ENCODE results near the gene FDXR. TPM values are rescaled to one million over a fixed set of nuclear protein-coding genes. Genes with fewer than 3 reads are reported as not detected.

The FDXR gene
- total and polyA plus RNA-seq, 5 donors from 2014 or later: 5.4 to 15.7 (median 7.8) TPM

- ATAC-seq (ENCODE audit: low read depth in 2 of 2): peak in 1 of 2 donors; percentile 30
- Mint-ChIP-seq H3K36me3 (no peaks in the 10 kb centered on the region), H3K27me3 (peaks cover 47% of the 10 kb centered on the region), H3K4me3 (peak within 1 kb of the TSS in 3 of 4 donors; percentile 19 to 67 (median 22)), H3K9me3 (no peaks in the 10 kb centered on the region), H3K27ac (no peak within 1 kb of the TSS), H3K4me1 (peaks cover 0 to 2% (median 1%) of the 10 kb centered on the region in 4 donors)
- Histone ChIP-seq H3K4me1 (ENCODE audit: control insufficient read depth, insufficient read depth, low read length, poor library complexity, severe bottlenecking) (peaks cover 9% of the 10 kb centered on the region), H3K27ac (ENCODE audit: insufficient read depth, low read length, poor library complexity, severe bottlenecking) (no peak within 1 kb of the TSS), H3K36me3 (ENCODE audit: control insufficient read depth, insufficient read depth, low read length) (no peaks in the 10 kb centered on the region), H3K27me3 (ENCODE audit: control insufficient read depth, insufficient read depth, low read length) (peaks cover 9% of the 10 kb centered on the region), H3K4me3 (ENCODE audit: low read depth, low read length) (no peak within 1 kb of the TSS), H3K9me3 (ENCODE audit: control insufficient read depth in 2 of 2, low read length in 2 of 2) (no peaks in the 10 kb centered on the region)
- no peak for DNase-seq
Observed at GRCh38 chr17:74892974-74893911, 20.4 kb upstream of the FDXR start, which contains the start of gene FADS6. TSS of gene FADS6 (minus strand) at chr17:74893633. CDS start at chr17:74893595, 38 bp downstream.

GRCh38 chr17:74892013-74892841 is 19.4 kb upstream of the FDXR start:
- no peak overlapping the region for H3K27ac Mint-ChIP-seq
- H3K4me3 Mint-ChIP-seq: peak overlapping the region in 1 of 4 donors; percentile 70
- H3K27me3 Mint-ChIP-seq: peaks cover 48% of the 10 kb centered on the region

DNA sequence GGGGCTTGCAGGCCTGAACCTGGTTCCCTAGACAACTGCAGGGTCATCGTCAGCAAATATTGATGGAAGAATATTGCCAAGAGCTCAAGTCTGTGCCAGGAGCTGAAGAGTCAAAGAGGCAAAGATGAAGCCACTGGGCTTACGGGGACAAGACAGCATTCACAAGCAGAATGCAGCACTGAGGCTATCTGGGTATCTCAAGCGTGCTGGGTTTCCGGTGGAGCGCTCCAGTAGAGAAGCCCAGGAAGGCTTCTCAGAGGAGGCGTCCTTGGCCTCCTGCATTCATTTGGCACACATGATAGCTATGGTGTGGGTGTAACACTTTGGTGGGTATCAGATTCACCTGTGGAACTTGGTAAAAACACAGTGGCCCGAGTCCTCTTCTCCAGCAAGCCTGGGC is 17.8 kb upstream of the FDXR start:
- Histone ChIP-seq H3K27ac (ENCODE audit: insufficient read depth, low read length, poor library complexity, severe bottlenecking) (no peak overlapping the region), H3K4me3 (ENCODE audit: low read depth, low read length) (no peak overlapping the region), H3K4me1 (ENCODE audit: control insufficient read depth, insufficient read depth, low read length, poor library complexity, severe bottlenecking) (peaks cover 9% of the 10 kb centered on the region), H3K27me3 (ENCODE audit: control insufficient read depth, insufficient read depth, low read length) (peaks cover 3% of the 10 kb centered on the region), H3K36me3 (ENCODE audit: control insufficient read depth, insufficient read depth, low read length) (no peaks in the 10 kb centered on the region), H3K9me3 (ENCODE audit: control insufficient read depth in 2 of 2, low read length in 2 of 2) (no peaks in the 10 kb centered on the region)
- no peaks in the 10 kb centered on the region for H3K36me3 Mint-ChIP-seq
- DNase-seq (no peak), ATAC-seq (ENCODE audit: low read depth in 2 of 2) (no peak)
- peaks cover 0 to 4% (median 0%) of the 10 kb centered on the region in 7 donors for H3K9me3 Mint-ChIP-seq
- peaks cover 0 to 2% (median 1%) of the 10 kb centered on the region in 4 donors for H3K4me1 Mint-ChIP-seq
- H3K4me3 Mint-ChIP-seq: no peak overlapping the region
- peaks cover 47% of the 10 kb centered on the region for H3K27me3 Mint-ChIP-seq
- no peak overlapping the region for H3K27ac Mint-ChIP-seq

More at GRCh38 chr17:74892013-74892841, 19.4 kb upstream of the FDXR start:
- Mint-ChIP-seq H3K36me3 (no peaks in the 10 kb centered on the region), H3K4me1 (peaks cover 0 to 2% (median 1%) of the 10 kb centered on the region in 4 donors), H3K9me3 (peaks cover 0 to 1% (median 0%) of the 10 kb centered on the region in 7 donors)
- Histone ChIP-seq H3K4me3 (ENCODE audit: low read depth, low read length) (no peak overlapping the region), H3K27ac (ENCODE audit: insufficient read depth, low read length, poor library complexity, severe bottlenecking) (no peak overlapping the region), H3K9me3 (ENCODE audit: control insufficient read depth in 2 of 2, low read length in 2 of 2) (no peaks in the 10 kb centered on the region), H3K27me3 (ENCODE audit: control insufficient read depth, insufficient read depth, low read length) (peaks cover 9% of the 10 kb centered on the region), H3K4me1 (ENCODE audit: control insufficient read depth, insufficient read depth, low read length, poor library complexity, severe bottlenecking) (peaks cover 9% of the 10 kb centered on the region), H3K36me3 (ENCODE audit: control insufficient read depth, insufficient read depth, low read length) (no peaks in the 10 kb centered on the region)
- DNase-seq: no peak
- no peak for ATAC-seq (ENCODE audit: low read depth in 2 of 2)

- no peaks in the 10 kb centered on the region for H3K4me1 Mint-ChIP-seq
- peaks cover 32% of the 10 kb centered on the region for H3K27me3 Mint-ChIP-seq
- no peak for DNase-seq
- Histone ChIP-seq H3K27me3 (ENCODE audit: control insufficient read depth, insufficient read depth, low read length) (no peaks in the 10 kb centered on the region), H3K27ac (ENCODE audit: insufficient read depth, low read length, poor library complexity, severe bottlenecking) (no peak overlapping the region), H3K4me3 (ENCODE audit: low read depth, low read length) (no peak overlapping the region), H3K4me1 (ENCODE audit: control insufficient read depth, insufficient read depth, low read length, poor library complexity, severe bottlenecking) (peaks cover 7% of the 10 kb centered on the region), H3K36me3 (ENCODE audit: control insufficient read depth, insufficient read depth, low read length) (no peaks in the 10 kb centered on the region), H3K9me3 (ENCODE audit: control insufficient read depth in 2 of 2, low read length in 2 of 2) (no peaks in the 10 kb centered on the region)
- H3K36me3 Mint-ChIP-seq: no peaks in the 10 kb centered on the region
- no peak overlapping the region for H3K4me3 Mint-ChIP-seq
- peaks cover 0 to 4% (median 0%) of the 10 kb centered on the region in 7 donors for H3K9me3 Mint-ChIP-seq
- no peak for ATAC-seq (ENCODE audit: low read depth in 2 of 2)
- no peak overlapping the region for H3K27ac Mint-ChIP-seq
Observed at GRCh38 chr17:74888469-74888868, 15.7 kb upstream of the FDXR start.

DNA sequence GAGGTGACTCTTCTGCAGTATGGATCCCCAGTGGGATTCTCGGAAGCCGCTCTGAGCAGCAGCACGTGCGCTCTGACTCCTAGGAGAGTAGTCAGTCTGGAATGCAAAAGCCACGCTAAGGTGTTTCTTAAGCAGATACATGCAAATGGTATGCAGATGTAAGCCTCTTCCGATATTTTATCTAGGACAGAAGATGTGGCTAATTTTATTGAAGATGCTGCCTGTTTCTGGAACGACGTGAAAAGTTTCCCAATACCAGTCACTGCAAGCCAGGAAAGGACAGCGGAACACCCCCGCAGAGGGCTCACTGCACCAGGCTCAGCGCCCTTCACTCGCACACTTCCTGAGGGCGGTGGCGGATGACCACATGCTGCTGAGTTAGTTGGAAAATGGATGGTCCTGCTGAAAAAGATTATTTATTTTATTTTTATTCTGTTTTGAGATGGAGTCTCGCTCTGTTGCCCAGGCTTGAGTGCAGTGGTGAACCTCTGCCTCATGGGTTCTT is 10.5 kb upstream of the FDXR start:
- no peak for ATAC-seq (ENCODE audit: low read depth in 2 of 2)
- H3K9me3 ChIP-seq (ENCODE audit: control insufficient read depth in 2 of 2, low read length in 2 of 2): no peaks in the 10 kb centered on the region
- H3K4me1 Mint-ChIP-seq: no peaks in the 10 kb centered on the region
- H3K36me3 Mint-ChIP-seq: no peaks in the 10 kb centered on the region
- H3K9me3 Mint-ChIP-seq: peaks cover 0 to 4% (median 0%) of the 10 kb centered on the region in 7 donors
- H3K4me3 ChIP-seq (ENCODE audit: low read depth, low read length): no peak overlapping the region
- peaks cover 21% of the 10 kb centered on the region for H3K27me3 Mint-ChIP-seq
- no peaks in the 10 kb centered on the region for H3K36me3 ChIP-seq (ENCODE audit: control insufficient read depth, insufficient read depth, low read length)
- no peaks in the 10 kb centered on the region for H3K27me3 ChIP-seq (ENCODE audit: control insufficient read depth, insufficient read depth, low read length)
- H3K4me1 ChIP-seq (ENCODE audit: control insufficient read depth, insufficient read depth, low read length, poor library complexity, severe bottlenecking): no peaks in the 10 kb centered on the region
- H3K27ac Mint-ChIP-seq: no peak overlapping the region
- no peak for DNase-seq
- H3K27ac ChIP-seq (ENCODE audit: insufficient read depth, low read length, poor library complexity, severe bottlenecking): no peak overlapping the region
- H3K4me3 Mint-ChIP-seq: no peak overlapping the region

DNA sequence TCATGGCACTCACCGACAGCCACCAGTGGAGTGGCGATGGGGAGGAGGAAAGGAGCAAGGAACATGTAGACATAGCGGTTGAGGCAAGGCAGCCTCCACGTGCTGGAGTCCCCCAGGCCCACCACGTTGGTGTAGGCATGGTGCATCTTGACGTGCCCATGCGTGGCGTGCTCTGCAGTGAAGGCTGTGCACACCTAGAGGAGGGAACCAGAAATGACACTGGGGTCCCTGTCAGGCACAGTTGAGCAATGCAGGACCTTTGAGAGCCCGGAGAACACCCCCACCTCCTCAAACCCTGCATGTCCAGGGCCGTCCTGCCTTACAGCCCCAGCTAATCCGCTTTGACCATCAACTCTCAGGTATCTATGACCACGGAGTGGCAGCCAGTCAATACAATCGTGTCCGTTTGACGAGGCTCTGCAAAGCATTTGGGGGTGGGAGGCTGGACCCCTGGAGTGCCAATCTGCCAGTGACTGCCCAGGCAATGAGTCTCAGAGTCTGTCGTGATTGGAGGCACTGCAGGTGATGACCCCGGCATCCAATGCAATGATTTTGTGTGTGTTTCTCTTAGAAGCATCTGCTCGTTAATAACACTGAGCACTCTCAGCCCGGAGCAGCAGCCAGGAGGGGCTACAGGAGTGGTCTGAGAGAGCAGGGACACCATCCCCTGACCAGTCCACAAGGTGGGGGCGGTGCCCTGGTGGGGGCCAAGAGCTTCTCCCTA is 9.9 kb upstream of the FDXR start:
- Histone ChIP-seq H3K9me3 (ENCODE audit: control insufficient read depth in 2 of 2, low read length in 2 of 2) (no peaks in the 10 kb centered on the region), H3K4me1 (ENCODE audit: control insufficient read depth, insufficient read depth, low read length, poor library complexity, severe bottlenecking) (no peaks in the 10 kb centered on the region), H3K27ac (ENCODE audit: insufficient read depth, low read length, poor library complexity, severe bottlenecking) (no peak overlapping the region), H3K36me3 (ENCODE audit: control insufficient read depth, insufficient read depth, low read length) (no peaks in the 10 kb centered on the region), H3K4me3 (ENCODE audit: low read depth, low read length) (no peak overlapping the region), H3K27me3 (ENCODE audit: control insufficient read depth, insufficient read depth, low read length) (no peaks in the 10 kb centered on the region)
- Mint-ChIP-seq H3K9me3 (peaks cover 0 to 4% (median 0%) of the 10 kb centered on the region in 7 donors), H3K27ac (no peak overlapping the region), H3K27me3 (peaks cover 21% of the 10 kb centered on the region), H3K4me1 (no peaks in the 10 kb centered on the region), H3K4me3 (no peak overlapping the region), H3K36me3 (no peaks in the 10 kb centered on the region)
- no peak for DNase-seq
- no peak for ATAC-seq (ENCODE audit: low read depth in 2 of 2)

DNA sequence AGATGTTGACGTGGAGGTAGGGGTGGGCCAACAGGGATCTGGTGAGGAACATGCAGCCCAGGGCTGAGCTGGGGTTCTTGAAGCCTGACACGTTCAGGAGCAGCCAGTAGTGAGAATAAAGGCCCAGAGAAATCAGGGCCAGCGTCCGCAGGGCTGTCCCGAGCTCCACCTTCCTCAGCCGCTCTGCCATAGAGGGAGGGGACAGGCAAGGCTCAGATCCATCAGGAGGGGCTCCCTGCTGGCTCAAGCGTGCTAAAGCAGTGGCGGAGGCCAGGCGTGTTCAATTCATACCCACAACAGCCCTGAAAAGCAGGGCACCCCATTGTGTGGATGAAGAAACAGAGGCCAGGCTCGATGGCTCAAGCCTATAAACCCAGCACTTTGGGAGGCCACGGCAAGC is 8.3 kb upstream of the FDXR start:
- Histone ChIP-seq H3K9me3 (ENCODE audit: control insufficient read depth in 2 of 2, low read length in 2 of 2) (no peaks in the 10 kb centered on the region), H3K36me3 (ENCODE audit: control insufficient read depth, insufficient read depth, low read length) (no peaks in the 10 kb centered on the region), H3K4me3 (ENCODE audit: low read depth, low read length) (no peak overlapping the region), H3K4me1 (ENCODE audit: control insufficient read depth, insufficient read depth, low read length, poor library complexity, severe bottlenecking) (no peaks in the 10 kb centered on the region), H3K27ac (ENCODE audit: insufficient read depth, low read length, poor library complexity, severe bottlenecking) (no peak overlapping the region), H3K27me3 (ENCODE audit: control insufficient read depth, insufficient read depth, low read length) (no peaks in the 10 kb centered on the region)
- H3K4me3 Mint-ChIP-seq: no peak overlapping the region
- no peaks in the 10 kb centered on the region for H3K4me1 Mint-ChIP-seq
- peaks cover 16% of the 10 kb centered on the region for H3K27me3 Mint-ChIP-seq
- H3K9me3 Mint-ChIP-seq: no peaks in the 10 kb centered on the region
- no peak overlapping the region for H3K27ac Mint-ChIP-seq
- no peaks in the 10 kb centered on the region for H3K36me3 Mint-ChIP-seq
- ATAC-seq (ENCODE audit: low read depth in 2 of 2) (no peak), DNase-seq (no peak)
